HepG2 (cell line): ENCODE results near the gene SPOP. TPM values are rescaled to one million over a fixed set of nuclear protein-coding genes. Genes with fewer than 3 reads are reported as not detected.

Experiments used
- ATAC-seq: fragments of 200-7000 bp; cut with Tn5 transposase; 3 replicates; pipeline ENCODE4 v1.9.1; 2020; ENCODE audit warnings: mild to moderate bottlenecking, moderate library complexity
- BruUV-seq: library from RNA; stranded (reverse); fragments of 400-500 nt; replicated peaks from 2 replicates; lab custom pipeline; 2021; lab: Mats Ljungman, UMichigan
- CTCF ChIA-PET: fragments of 300-600 bp; formaldehyde crosslinking; extraction: SDS; loops from one replicate; lab custom pipeline; 2021; ENCODE audit warnings: low total read pairs, inconsistent platforms, low intra/inter-chr PET ratio; lab: Yijun Ruan, JAX
- POLR2A ChIA-PET: fragments of 350-600 bp; sonication (Branson Sonifier 250); formaldehyde crosslinking; loops from one replicate; lab custom pipeline; 2020; ENCODE audit warnings: antibody characterized with exemption, inconsistent platforms; lab: Yijun Ruan, JAX
- DNase-seq: peaks from one replicate; pipeline ENCODE4 v3.0.0-alpha.2; 2015; ENCODE audit warnings: low spot score
- FAIRE-seq: peaks from 3 replicates; lab custom pipeline; 2011; peaks lifted over from hg19 to GRCh38; lab: Jason Lieb, UNC
- H2AFZ ChIP-seq: one replicate; pipeline ENCODE4 v1.6.1; 2011; ENCODE audit warnings: low read length, inconsistent platforms
- H3K27ac ChIP-seq: fragments of 300-600 bp; 3 replicates; pipeline ENCODE4 v1.8.0; 2011; ENCODE audit warnings: mixed run types, mild to moderate bottlenecking, mixed read lengths, low read length, inconsistent platforms; ENCODE audit not compliant: insufficient read depth; ENCODE audit errors: extremely low read length
- H3K27me3 ChIP-seq, 2 experiments: fragments of 200-600 bp in 1 of 2; 2 replicates in 1 of 2; 3 replicates in 1 of 2; pipeline versions ENCODE4 v1.6.0 to v1.8.0; 2011; ENCODE audit warnings: low read length in 2 of 2, mild to moderate bottlenecking in 2 of 2, moderate library complexity in 2 of 2, inconsistent platforms in 1 of 2; ENCODE audit not compliant: insufficient read depth in 2 of 2, control insufficient read depth in 1 of 2
- H3K36me3 ChIP-seq, 2 experiments: fragments of 200-600 bp in 1 of 2; replicated peaks in 1 of 2; 2 replicates in 1 of 2; 3 replicates in 1 of 2; pipeline versions ENCODE4 v1.5.1 to v1.8.0; 2011; ENCODE audit warnings: low read length in 2 of 2, inconsistent platforms in 1 of 2; ENCODE audit not compliant: insufficient read depth in 2 of 2, control insufficient read depth in 1 of 2
- H3K4me1 ChIP-seq: 2 replicates; pipeline ENCODE4 v1.5.1; 2012; ENCODE audit warnings: low read length, inconsistent platforms; ENCODE audit not compliant: insufficient read depth
- H3K4me2 ChIP-seq: 2 replicates; pipeline ENCODE4 v1.6.0; 2011; ENCODE audit warnings: low read depth, low read length, inconsistent platforms
- H3K4me3 ChIP-seq, 3 experiments: fragments of 200-600 bp in 1 of 3; sonication (generic), shearing (Covaris generic) in 1 of 3; replicated peaks in 1 of 3; 2 replicates each; pipeline ENCODE4 v1.5.1; 2011 to 2016; ENCODE audit warnings: low read length in 3 of 3, inconsistent platforms in 2 of 3, low read depth in 2 of 3, mild to moderate bottlenecking in 2 of 3, control low read depth in 1 of 3, mixed read lengths in 1 of 3; ENCODE audit not compliant: insufficient read depth in 1 of 3
- H3K79me2 ChIP-seq: one replicate; pipeline ENCODE4 v1.6.1; 2011; ENCODE audit warnings: low read length, inconsistent platforms; ENCODE audit not compliant: insufficient read depth
- H3K9ac ChIP-seq: 2 replicates; pipeline ENCODE4 v1.6.0; 2011; ENCODE audit warnings: mild to moderate bottlenecking, low read depth, low read length, inconsistent platforms; ENCODE audit not compliant: insufficient read depth
- H3K9me3 ChIP-seq: 2 replicates; pipeline ENCODE4 v1.5.1; 2012; ENCODE audit warnings: mild to moderate bottlenecking, low read length
- H4K20me1 ChIP-seq: 2 replicates; pipeline ENCODE4 v1.6.0; 2011; ENCODE audit warnings: inconsistent platforms, mild to moderate bottlenecking, low read length, moderate library complexity; ENCODE audit not compliant: insufficient read depth
- CEBPG ChIP-seq: IDR thresholded peaks from 2 replicates; pipeline ENCODE4 v1.6.1; 2016
- CHD4 ChIP-seq: fragments of 200-600 bp; sonication (generic); IDR thresholded peaks from 2 replicates; pipeline ENCODE4 v1.7.0; 2017; ENCODE audit warnings: mild to moderate bottlenecking, low read length, borderline replicate concordance
- HOXA5 ChIP-seq: sonication (generic); formaldehyde crosslinking; IDR thresholded peaks from 2 replicates; pipeline ENCODE4 v1.4.0; 2020; ENCODE audit warnings: missing genetic modification reagents
- KLF9 ChIP-seq: IDR thresholded peaks from 2 replicates; pipeline ENCODE4 v1.6.1; 2016; ENCODE audit warnings: low read depth
- NCOA2 ChIP-seq: sonication (generic); formaldehyde crosslinking; IDR thresholded peaks from 2 replicates; pipeline ENCODE4 v1.8.0; 2022; ENCODE audit warnings: inconsistent platforms
- SP1 ChIP-seq, 2 experiments: fragments of 450-650 bp in 1 of 2; sonication (generic) in 1 of 2; formaldehyde crosslinking in 1 of 2; IDR thresholded peaks; 2 replicates each; pipeline versions ENCODE4 v1.4.0 to v1.6.1; 2016 to 2020; ENCODE audit warnings: missing genetic modification reagents in 1 of 2
- ZNF234 ChIP-seq: sonication (generic); formaldehyde crosslinking; conservative IDR thresholded peaks from 2 replicates; pipeline ENCODE4 v1.5.1; 2020; ENCODE audit warnings: mild to moderate bottlenecking, missing genetic modification reagents
- ZNF430 ChIP-seq: sonication (generic); formaldehyde crosslinking; IDR thresholded peaks from 2 replicates; pipeline ENCODE4 v1.9.0; 2021; ENCODE audit warnings: mild to moderate bottlenecking, missing genetic modification reagents
- ZNF709 ChIP-seq: sonication (generic); formaldehyde crosslinking; IDR thresholded peaks from 2 replicates; pipeline ENCODE4 v1.5.0; 2020; ENCODE audit warnings: mild to moderate bottlenecking, missing genetic modification reagents
- ZSCAN30 ChIP-seq: sonication (generic); formaldehyde crosslinking; IDR thresholded peaks from 2 replicates; pipeline ENCODE4 v1.5.0; 2020; ENCODE audit warnings: mild to moderate bottlenecking, missing genetic modification reagents
- WGBS: methylation state at CpG from one replicate; pipeline ENCODE4 v1.1.6; 2017; ENCODE audit warnings: low lambda C conversion rate; 5-methylcytosine and 5-hydroxymethylcytosine counted together
- in situ Hi-C: cut with HindIII; loops from 2 replicates; pipeline ENCODE4 v1.10.0; 2017; ENCODE audit warnings: low pct_unique_long_range_greater_than_20kb; ENCODE audit not compliant: extremely low pct_ligation_motif_present
- intact Hi-C: fragments of 100-400 bp; cut with micrococcal nuclease; formaldehyde crosslinking; loops from one replicate; pipeline ENCODE4 v1.10.0; 2022; ENCODE audit not compliant: unreplicated experiment
- polyA plus RNA-seq, 8 experiments: library from polyadenylated mRNA; depleted of rRNA in 3 of 8; stranded (reverse) in 7 of 8; unstranded in 1 of 8; fragments of >200 nt; fragmentation: Illumina TruSeq in 4 of 8; extraction: Trizol in 4 of 8; gene quantifications; 2 replicates each; pipeline versions ENCODE4 v1.2.1 to v1.2.3, GENCODE V29; 2011 to 2016; ENCODE audit warnings: low read depth in 4 of 8, missing spikeins in 1 of 8, mixed read lengths in 1 of 8; ENCODE audit not compliant: insufficient read depth in 1 of 8
- total RNA-seq, 5 experiments: library from RNA; depleted of rRNA; stranded (reverse); fragments of >200 nt; fragmentation: Illumina TruSeq; extraction: Trizol; gene quantifications; 2 replicates each; pipeline ENCODE4 v1.2.3, GENCODE V29; 2016; ENCODE audit warnings: low read depth in 1 of 5
- TF ChIP-seq, protein P1 (sequence below), 2 experiments: IDR thresholded peaks; 2 replicates each; pipeline ENCODE4 v1.6.1; 2011 to 2012; ENCODE audit warnings: low read length in 2 of 2, borderline replicate concordance in 1 of 2, low read depth in 1 of 2, mild to moderate bottlenecking in 1 of 2, moderate library complexity in 1 of 2

SPOP gene
- total and polyA plus RNA-seq, 2 of the 13 experiments (the other 11 are each of a cell fraction or from before 2014, with no cell fraction given), result 52.8 to 60.8 TPM

DNA sequence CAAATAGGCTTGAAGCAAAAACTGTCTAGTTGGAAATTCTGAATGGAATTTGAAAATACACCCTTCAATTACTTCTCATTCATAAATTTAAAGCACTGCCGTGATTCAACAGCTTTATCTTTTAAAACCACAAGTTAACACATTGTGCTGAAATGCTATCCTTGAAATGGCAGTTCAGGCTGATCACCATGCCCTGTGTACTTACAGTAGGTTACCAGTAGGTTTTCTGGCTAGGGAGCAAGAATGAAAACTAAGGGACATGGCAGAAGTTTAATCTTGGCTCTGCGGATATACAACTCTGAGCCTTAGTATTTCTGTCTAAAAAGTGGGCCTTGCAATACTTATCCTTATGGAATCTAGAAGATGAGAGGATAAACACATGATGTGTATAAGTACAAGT is 74.2 kb downstream of the SPOP start:
- Histone ChIP-seq H3K27me3 (no peaks in the 10 kb centered on the region), H3K9me3 (no peaks in the 10 kb centered on the region), H2AFZ (no peak overlapping the region), H3K4me2 (no peak overlapping the region), H3K9ac (no peak overlapping the region), H3K4me1 (peaks cover 3% of the 10 kb centered on the region), H3K79me2 (no peaks in the 10 kb centered on the region), H3K27ac (no peak overlapping the region), H3K4me3 (no peak overlapping the region), H3K36me3 (peaks cover 26 to 70% of the 10 kb centered on the region in 2 experiments), H4K20me1 (no peaks in the 10 kb centered on the region)
- WGBS, result 99% methylated on average over 2 of the region's 2 CpGs
- POLR2A ChIA-PET, result no interaction called here
- in situ Hi-C loops, result no loop called here
- TF ChIP-seq NCOA2 (CRISPR knock-in tag), result no peak
- TF ChIP-seq SP1 (IDR thresholded peaks at IDR 0.05), result no peak
- no peak for TF ChIP-seq SP1 (CRISPR knock-in tag; IDR thresholded peaks at IDR 0.05)
- no peak for TF ChIP-seq CEBPG (CRISPR knock-in tag)
- TF ChIP-seq, protein P1, sequence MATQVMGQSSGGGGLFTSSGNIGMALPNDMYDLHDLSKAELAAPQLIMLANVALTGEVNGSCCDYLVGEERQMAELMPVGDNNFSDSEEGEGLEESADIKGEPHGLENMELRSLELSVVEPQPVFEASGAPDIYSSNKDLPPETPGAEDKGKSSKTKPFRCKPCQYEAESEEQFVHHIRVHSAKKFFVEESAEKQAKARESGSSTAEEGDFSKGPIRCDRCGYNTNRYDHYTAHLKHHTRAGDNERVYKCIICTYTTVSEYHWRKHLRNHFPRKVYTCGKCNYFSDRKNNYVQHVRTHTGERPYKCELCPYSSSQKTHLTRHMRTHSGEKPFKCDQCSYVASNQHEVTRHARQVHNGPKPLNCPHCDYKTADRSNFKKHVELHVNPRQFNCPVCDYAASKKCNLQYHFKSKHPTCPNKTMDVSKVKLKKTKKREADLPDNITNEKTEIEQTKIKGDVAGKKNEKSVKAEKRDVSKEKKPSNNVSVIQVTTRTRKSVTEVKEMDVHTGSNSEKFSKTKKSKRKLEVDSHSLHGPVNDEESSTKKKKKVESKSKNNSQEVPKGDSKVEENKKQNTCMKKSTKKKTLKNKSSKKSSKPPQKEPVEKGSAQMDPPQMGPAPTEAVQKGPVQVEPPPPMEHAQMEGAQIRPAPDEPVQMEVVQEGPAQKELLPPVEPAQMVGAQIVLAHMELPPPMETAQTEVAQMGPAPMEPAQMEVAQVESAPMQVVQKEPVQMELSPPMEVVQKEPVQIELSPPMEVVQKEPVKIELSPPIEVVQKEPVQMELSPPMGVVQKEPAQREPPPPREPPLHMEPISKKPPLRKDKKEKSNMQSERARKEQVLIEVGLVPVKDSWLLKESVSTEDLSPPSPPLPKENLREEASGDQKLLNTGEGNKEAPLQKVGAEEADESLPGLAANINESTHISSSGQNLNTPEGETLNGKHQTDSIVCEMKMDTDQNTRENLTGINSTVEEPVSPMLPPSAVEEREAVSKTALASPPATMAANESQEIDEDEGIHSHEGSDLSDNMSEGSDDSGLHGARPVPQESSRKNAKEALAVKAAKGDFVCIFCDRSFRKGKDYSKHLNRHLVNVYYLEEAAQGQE (IDR thresholded peaks at IDR 0.05; ENCODE audit: borderline replicate concordance in 1 of 2, low read depth in 1 of 2, low read length in 2 of 2), result no peak
- no peak for TF ChIP-seq ZNF234 (CRISPR knock-in tag)
- no peak for TF ChIP-seq ZSCAN30 (CRISPR knock-in tag)
- no peak for TF ChIP-seq ZNF430 (CRISPR knock-in tag)
- no peak for TF ChIP-seq HOXA5 (CRISPR knock-in tag)
- no peak for TF ChIP-seq ZNF709 (CRISPR knock-in tag)
- no peak for TF ChIP-seq KLF9 (CRISPR knock-in tag)
- TF ChIP-seq CHD4, result no peak
- FAIRE-seq (no peak), ATAC-seq (peak; percentile 31; the same call in 1 of the 3 replicates), DNase-seq (no peak)
- intact Hi-C loops, result no loop called here
- CTCF ChIA-PET, result no interaction called here
- BruUV-seq, result no TSS peak
